Ammon's horn (tissue), 1 donor: Measurements from ENCODE around the gene RYR2.

ENCODE experiments used
- DNase-seq: peaks from one replicate; pipeline ENCODE4 v3.0.0-alpha.2; 2016; ENCODE audit warnings: low spot score

The RYR2 gene

GRCh38 chr1:237032029-237032428 lies 10.0 kb upstream of the RYR2 start:
- DNase-seq, result no peak

- no peak for DNase-seq
Observed at GRCh38 chr1:237033061-237033460, 8.9 kb upstream of the RYR2 start.

GRCh38 chr1:237033804-237034203 lies 8.2 kb upstream of the RYR2 start:
- no peak for DNase-seq

GRCh38 chr1:237035759-237036158 lies 6.2 kb upstream of the RYR2 start:
- DNase-seq, result no peak

- DNase-seq, result no peak
Observed at GRCh38 chr1:237038211-237038610, 3.8 kb upstream of the RYR2 start.

- no peak for DNase-seq
Observed at GRCh38 chr1:237040823-237041222, 1.2 kb upstream of the RYR2 start.

- no peak for DNase-seq
Observed at GRCh38 chr1:237041461-237041794, 556 bp upstream of the RYR2 start.

- no peak for DNase-seq
Observed at GRCh38 chr1:237042526-237042891, 525 bp downstream of the RYR2 start.

- DNase-seq, result peak; percentile 50
Observed at GRCh38 chr1:237042892-237043576, 1.1 kb downstream of the RYR2 start.

- DNase-seq, result no peak
Observed at GRCh38 chr1:237043846-237044636, 2.1 kb downstream of the RYR2 start.

GRCh38 chr1:237045278-237046016 lies 3.5 kb downstream of the RYR2 start:
- no peak for DNase-seq

GRCh38 chr1:237048803-237049202 lies 6.8 kb downstream of the RYR2 start:
- no peak for DNase-seq

GRCh38 chr1:237050185-237050584 lies 8.2 kb downstream of the RYR2 start:
- DNase-seq, result no peak

GRCh38 chr1:237050915-237051314 lies 8.9 kb downstream of the RYR2 start:
- DNase-seq, result no peak

GRCh38 chr1:237054313-237054712 lies 12.3 kb downstream of the RYR2 start:
- DNase-seq, result no peak

GRCh38 chr1:237058470-237058869 lies 16.5 kb downstream of the RYR2 start:
- DNase-seq, result no peak

- DNase-seq, result no peak
Observed at GRCh38 chr1:237059244-237059643, 17.3 kb downstream of the RYR2 start.

- DNase-seq, result no peak
Observed at GRCh38 chr1:237062976-237063375, 21.0 kb downstream of the RYR2 start.

GRCh38 chr1:237065903-237066302 lies 23.9 kb downstream of the RYR2 start:
- DNase-seq, result no peak

GRCh38 chr1:237070519-237070918 lies 28.5 kb downstream of the RYR2 start:
- DNase-seq, result no peak

GRCh38 chr1:237071641-237072420 lies 29.8 kb downstream of the RYR2 start:
- no peak for DNase-seq

- no peak for DNase-seq
Observed at GRCh38 chr1:237074371-237075117, 32.6 kb downstream of the RYR2 start.
